HL-60 (cell line): ENCODE measurements around the gene ATP8B4.

ENCODE experiments used
- GABPA ChIP-seq: IDR thresholded peaks from 2 replicates; pipeline ENCODE4 v1.6.1; 2012; ENCODE audit warnings: low read depth
- POLR2AphosphoS5 ChIP-seq: IDR thresholded peaks from 2 replicates; pipeline ENCODE4 v1.6.1; 2012; ENCODE audit warnings: low read depth
- SPI1 ChIP-seq: IDR thresholded peaks from 2 replicates; pipeline ENCODE4 v1.6.1; 2012; ENCODE audit warnings: low read depth, mild to moderate bottlenecking, borderline replicate concordance
- TF ChIP-seq, protein P1 (sequence below): IDR thresholded peaks from one replicate; pipeline ENCODE4 v1.5.1; 2011; ENCODE audit warnings: low read length, control low read depth, inconsistent platforms; ENCODE audit not compliant: insufficient read depth
- TF ChIP-seq, protein P2 (sequence below): IDR thresholded peaks from 2 replicates; pipeline ENCODE4 v1.6.1; 2012; ENCODE audit warnings: low read depth; ENCODE audit not compliant: insufficient replicate concordance

DNA sequence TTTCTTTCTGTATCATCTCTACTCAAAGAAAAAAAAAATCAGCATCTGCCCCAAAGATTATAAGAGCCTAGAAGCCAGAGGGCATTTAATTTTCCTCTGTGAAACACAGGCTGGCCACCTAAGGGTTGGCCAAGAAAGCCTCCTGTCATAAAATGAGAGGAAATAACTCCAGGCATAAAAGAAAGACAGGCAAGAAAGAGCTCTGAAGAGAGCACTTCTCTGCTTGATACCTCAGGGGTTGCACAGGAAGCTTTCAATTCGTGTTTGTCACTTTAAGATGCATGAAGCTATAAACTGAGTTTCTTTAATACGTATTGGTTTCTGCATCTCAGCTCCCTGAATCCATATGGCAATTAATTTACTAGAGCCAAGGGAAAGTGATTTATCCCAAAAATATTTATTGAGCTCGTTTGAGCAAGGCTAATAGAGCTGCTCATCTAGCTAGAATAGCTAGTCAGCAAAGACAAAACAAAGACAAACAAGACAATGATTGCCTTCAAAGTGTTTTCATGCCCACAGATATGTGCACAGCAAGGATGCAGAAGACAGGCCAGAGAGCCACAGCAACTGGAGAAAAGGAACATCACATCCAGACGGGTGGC is 35.5 kb downstream of the ATP8B4 start:
- TF ChIP-seq, protein P1, sequence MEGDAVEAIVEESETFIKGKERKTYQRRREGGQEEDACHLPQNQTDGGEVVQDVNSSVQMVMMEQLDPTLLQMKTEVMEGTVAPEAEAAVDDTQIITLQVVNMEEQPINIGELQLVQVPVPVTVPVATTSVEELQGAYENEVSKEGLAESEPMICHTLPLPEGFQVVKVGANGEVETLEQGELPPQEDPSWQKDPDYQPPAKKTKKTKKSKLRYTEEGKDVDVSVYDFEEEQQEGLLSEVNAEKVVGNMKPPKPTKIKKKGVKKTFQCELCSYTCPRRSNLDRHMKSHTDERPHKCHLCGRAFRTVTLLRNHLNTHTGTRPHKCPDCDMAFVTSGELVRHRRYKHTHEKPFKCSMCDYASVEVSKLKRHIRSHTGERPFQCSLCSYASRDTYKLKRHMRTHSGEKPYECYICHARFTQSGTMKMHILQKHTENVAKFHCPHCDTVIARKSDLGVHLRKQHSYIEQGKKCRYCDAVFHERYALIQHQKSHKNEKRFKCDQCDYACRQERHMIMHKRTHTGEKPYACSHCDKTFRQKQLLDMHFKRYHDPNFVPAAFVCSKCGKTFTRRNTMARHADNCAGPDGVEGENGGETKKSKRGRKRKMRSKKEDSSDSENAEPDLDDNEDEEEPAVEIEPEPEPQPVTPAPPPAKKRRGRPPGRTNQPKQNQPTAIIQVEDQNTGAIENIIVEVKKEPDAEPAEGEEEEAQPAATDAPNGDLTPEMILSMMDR: no peak
- TF ChIP-seq POLR2AphosphoS5 (no peak), GABPA (no peak), SPI1 (no peak)
- TF ChIP-seq, protein P2, sequence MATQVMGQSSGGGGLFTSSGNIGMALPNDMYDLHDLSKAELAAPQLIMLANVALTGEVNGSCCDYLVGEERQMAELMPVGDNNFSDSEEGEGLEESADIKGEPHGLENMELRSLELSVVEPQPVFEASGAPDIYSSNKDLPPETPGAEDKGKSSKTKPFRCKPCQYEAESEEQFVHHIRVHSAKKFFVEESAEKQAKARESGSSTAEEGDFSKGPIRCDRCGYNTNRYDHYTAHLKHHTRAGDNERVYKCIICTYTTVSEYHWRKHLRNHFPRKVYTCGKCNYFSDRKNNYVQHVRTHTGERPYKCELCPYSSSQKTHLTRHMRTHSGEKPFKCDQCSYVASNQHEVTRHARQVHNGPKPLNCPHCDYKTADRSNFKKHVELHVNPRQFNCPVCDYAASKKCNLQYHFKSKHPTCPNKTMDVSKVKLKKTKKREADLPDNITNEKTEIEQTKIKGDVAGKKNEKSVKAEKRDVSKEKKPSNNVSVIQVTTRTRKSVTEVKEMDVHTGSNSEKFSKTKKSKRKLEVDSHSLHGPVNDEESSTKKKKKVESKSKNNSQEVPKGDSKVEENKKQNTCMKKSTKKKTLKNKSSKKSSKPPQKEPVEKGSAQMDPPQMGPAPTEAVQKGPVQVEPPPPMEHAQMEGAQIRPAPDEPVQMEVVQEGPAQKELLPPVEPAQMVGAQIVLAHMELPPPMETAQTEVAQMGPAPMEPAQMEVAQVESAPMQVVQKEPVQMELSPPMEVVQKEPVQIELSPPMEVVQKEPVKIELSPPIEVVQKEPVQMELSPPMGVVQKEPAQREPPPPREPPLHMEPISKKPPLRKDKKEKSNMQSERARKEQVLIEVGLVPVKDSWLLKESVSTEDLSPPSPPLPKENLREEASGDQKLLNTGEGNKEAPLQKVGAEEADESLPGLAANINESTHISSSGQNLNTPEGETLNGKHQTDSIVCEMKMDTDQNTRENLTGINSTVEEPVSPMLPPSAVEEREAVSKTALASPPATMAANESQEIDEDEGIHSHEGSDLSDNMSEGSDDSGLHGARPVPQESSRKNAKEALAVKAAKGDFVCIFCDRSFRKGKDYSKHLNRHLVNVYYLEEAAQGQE: no peak
